ENCODE measurements around the gene SERPINA3. TPM values are rescaled to one million over a fixed set of nuclear protein-coding genes. Genes with fewer than 3 reads are reported as not detected.

The SERPINA3 gene
- total and polyA plus RNA-seq, 2 of the 8 experiments (the other 6 are each of a cell fraction or from before 2014, with no cell fraction given) = not detected

DNA sequence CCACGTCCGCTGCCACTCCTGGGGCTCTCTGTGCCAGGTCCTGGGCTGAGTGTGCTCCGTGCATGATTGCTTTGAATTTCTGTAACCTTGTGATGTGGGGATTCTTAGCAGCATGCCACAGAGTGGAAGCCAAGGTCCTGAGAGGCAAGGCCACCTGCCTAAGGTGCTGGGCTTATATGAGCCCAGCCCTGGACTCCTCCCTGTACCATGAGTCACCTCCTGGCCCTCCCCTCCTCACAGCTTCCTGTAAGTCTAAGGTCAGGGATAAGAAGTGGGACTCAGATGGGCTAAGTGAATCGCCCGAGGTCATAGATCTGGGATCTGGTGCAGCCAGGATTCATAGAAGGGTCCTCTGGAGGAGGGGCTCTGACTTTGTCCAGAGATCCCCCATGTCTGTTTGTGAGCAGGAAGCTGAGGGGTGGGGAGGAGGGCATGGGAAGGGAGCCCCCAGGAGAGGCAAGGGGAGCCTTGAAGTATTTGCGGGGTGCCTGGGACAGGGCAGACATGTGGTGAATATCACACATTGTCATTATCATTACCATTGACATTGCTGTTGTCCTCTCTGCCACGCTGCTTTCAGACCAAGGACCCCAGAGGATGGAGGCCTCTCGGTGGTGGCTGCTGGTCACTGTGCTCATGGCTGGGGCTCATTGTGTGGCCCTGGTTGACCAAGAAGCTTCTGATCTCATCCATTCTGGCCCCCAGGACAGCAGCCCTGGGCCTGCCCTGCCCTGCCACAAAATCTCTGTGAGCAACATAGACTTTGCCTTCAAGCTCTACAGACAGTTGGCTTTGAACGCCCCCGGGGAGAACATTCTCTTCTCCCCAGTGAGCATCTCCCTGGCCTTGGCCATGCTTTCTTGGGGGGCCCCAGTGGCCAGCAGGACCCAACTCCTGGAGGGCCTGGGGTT, 28.8 kb downstream of the SERPINA3 start:
- no peak overlapping the region for H3K18ac ChIP-seq (ENCODE audit: extremely low read depth, low read length)
- no peak overlapping the region for H3K56ac ChIP-seq (replicated peaks; ENCODE audit: insufficient read length, low read depth, low read length)
- no peak for DNase-seq (ENCODE audit: low read depth in 1 of 2, low spot score in 2 of 2)
- no peaks in the 10 kb centered on the region for H3K9me3 ChIP-seq (ENCODE audit: insufficient read depth in 2 of 2, low read depth in 1 of 2, low read length in 1 of 2)
- FAIRE-seq = no peak
- no peak overlapping the region for H3K23ac ChIP-seq (ENCODE audit: insufficient read length)
- no peaks in the 10 kb centered on the region for H3K36me3 ChIP-seq (ENCODE audit: control insufficient read depth in 2 of 4, insufficient read depth in 4 of 4, low read length in 3 of 4)
- H2AK5ac ChIP-seq (ENCODE audit: low read depth, low read length) = no peak overlapping the region
- no peaks in the 10 kb centered on the region; the same call in 1 of the 2 replicates for H3K23me2 ChIP-seq (ENCODE audit: low read depth, low read length)
- no peak overlapping the region for H2BK12ac ChIP-seq (ENCODE audit: low read depth, low read length)
- CTCF ChIA-PET (ENCODE audit: partially characterized antibody) = interaction anchor here (0.6 to 1.2 kb wide), 3 partner anchors 11 to 57 kb away, joined by 3 to 5 read pairs (median 3); no protein-coding TSS in a partner anchor
- no peaks in the 10 kb centered on the region for H3K79me2 ChIP-seq (ENCODE audit: control insufficient read depth in 1 of 2, insufficient read depth in 2 of 2, low read length in 2 of 2)
- no peak overlapping the region for H2BK120ac ChIP-seq (replicated peaks; ENCODE audit: low read depth, low read length)
- H2BK20ac ChIP-seq (ENCODE audit: low read length) = no peak overlapping the region
- H2BK5ac ChIP-seq (ENCODE audit: low read depth, low read length) = no peak overlapping the region
- no peak overlapping the region for H2BK15ac ChIP-seq (ENCODE audit: low read length)
- no peak overlapping the region for H2AFZ ChIP-seq (ENCODE audit: low read length)
- H3K4me1 ChIP-seq (replicated peaks in 1 of 4; ENCODE audit: control insufficient read depth in 3 of 4, insufficient read depth in 4 of 4, low read length in 3 of 4) = no peaks in the 10 kb centered on the region
- TF ChIP-seq MAFK (IDR thresholded peaks at IDR 0.05; ENCODE audit: low read depth, low read length) (no peak), SIX5 (IDR thresholded peaks at IDR 0.05; ENCODE audit: low read depth, low read length) (no peak), JUN (IDR thresholded peaks at IDR 0.05; ENCODE audit: low read depth, low read length) (no peak)
- TF ChIP-seq, protein P1, sequence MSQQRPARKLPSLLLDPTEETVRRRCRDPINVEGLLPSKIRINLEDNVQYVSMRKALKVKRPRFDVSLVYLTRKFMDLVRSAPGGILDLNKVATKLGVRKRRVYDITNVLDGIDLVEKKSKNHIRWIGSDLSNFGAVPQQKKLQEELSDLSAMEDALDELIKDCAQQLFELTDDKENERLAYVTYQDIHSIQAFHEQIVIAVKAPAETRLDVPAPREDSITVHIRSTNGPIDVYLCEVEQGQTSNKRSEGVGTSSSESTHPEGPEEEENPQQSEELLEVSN (IDR thresholded peaks at IDR 0.05) = no peak
- no peak overlapping the region for H3K27ac ChIP-seq (ENCODE audit: low read depth, low read length)
- H3K79me1 ChIP-seq (ENCODE audit: low read depth, low read length) = no peaks in the 10 kb centered on the region
- H3K27me3 ChIP-seq (replicated peaks in 1 of 4; ENCODE audit: control insufficient read depth in 3 of 4, extremely low read depth in 1 of 4, insufficient read depth in 3 of 4, low read length in 3 of 4) = no peaks in the 10 kb centered on the region
- H3K4ac ChIP-seq (replicated peaks; ENCODE audit: insufficient read length, low read depth, low read length) = no peak overlapping the region
- no peak overlapping the region for H3K4me2 ChIP-seq (ENCODE audit: insufficient read depth in 1 of 2, low read depth in 2 of 2, low read length in 2 of 2)
- H4K8ac ChIP-seq (ENCODE audit: extremely low read depth, insufficient read depth, low read length) = no peak overlapping the region
- WGBS, 2 experiments (ENCODE audit: extremely low coverage in 1 of 2, insufficient coverage in 1 of 2, insufficient read length in 1 of 2, insufficient replicate concordance in 2 of 2, low coverage in 1 of 2, low lambda C conversion rate in 2 of 2, missing lambda C conversion rate in 1 of 2) = 90% methylated on average over 9 of the region's 10 CpGs; no CpG with 5 or more reads in 1 of the 2 experiments
- no peaks in the 10 kb centered on the region for H4K20me1 ChIP-seq (replicated peaks in 1 of 2; ENCODE audit: control insufficient read depth in 1 of 2, insufficient read depth in 2 of 2, low read length in 2 of 2)
- H3K14ac ChIP-seq (ENCODE audit: insufficient read length) = no peak overlapping the region
- H3K9ac ChIP-seq (replicated peaks in 1 of 4; ENCODE audit: extremely low read depth in 1 of 4, low read depth in 3 of 4, low read length in 3 of 4) = no peak overlapping the region
- no peak overlapping the region for H4K91ac ChIP-seq (replicated peaks; ENCODE audit: insufficient read length, low read length)
- no peak overlapping the region for H4K5ac ChIP-seq (ENCODE audit: insufficient read length, low read depth, low read length)
- H3K4me3 ChIP-seq (ENCODE audit: extremely low read depth in 1 of 4, insufficient read depth in 2 of 4, low read depth in 3 of 4, low read length in 4 of 4) = no peak overlapping the region
- POLR2A ChIA-PET (ENCODE audit: partially characterized antibody) = no interaction called here
